H9 (cell line): Measurements from ENCODE around the gene KLF6. TPM values are rescaled to one million over a fixed set of nuclear protein-coding genes. Genes with fewer than 3 reads are reported as not detected.
A peak's percentile ranks its signal among the peaks of the same experiment; 100 is the strongest.

Experiments used
- DNase-seq: peaks from one replicate; pipeline ENCODE4 v3.0.0-alpha.2; 2017
- H2AFZ ChIP-seq: one replicate; pipeline ENCODE4 v1.6.1; 2013; ENCODE audit warnings: mild to moderate bottlenecking, low read length, control low read depth, moderate library complexity
- H2AK5ac ChIP-seq: 2 replicates; pipeline ENCODE4 v1.6.1; 2013; ENCODE audit warnings: low read length, control low read depth, mixed read lengths; ENCODE audit not compliant: insufficient read length
- H2BK120ac ChIP-seq: one replicate; pipeline ENCODE4 v1.6.1; 2013; ENCODE audit warnings: low read depth, mild to moderate bottlenecking, low read length, control low read depth, inconsistent platforms; ENCODE audit not compliant: poor library complexity, severe bottlenecking
- H2BK12ac ChIP-seq: 2 replicates; pipeline ENCODE4 v1.6.1; 2013; ENCODE audit warnings: low read length, control low read depth, mixed read lengths, low read depth; ENCODE audit not compliant: insufficient read length
- H2BK15ac ChIP-seq: 2 replicates; pipeline ENCODE4 v1.6.1; 2013; ENCODE audit warnings: low read depth, low read length, control low read depth
- H2BK20ac ChIP-seq: one replicate; pipeline ENCODE4 v1.6.1; 2013; ENCODE audit warnings: low read depth, mild to moderate bottlenecking, low read length, control low read depth, inconsistent platforms; ENCODE audit not compliant: poor library complexity, severe bottlenecking
- H2BK5ac ChIP-seq: 2 replicates; pipeline ENCODE4 v1.6.1; 2013; ENCODE audit warnings: low read length, control low read depth, mixed read lengths; ENCODE audit not compliant: insufficient read length
- H3K14ac ChIP-seq: 2 replicates; pipeline ENCODE4 v1.6.1; 2013; ENCODE audit warnings: low read length, control low read depth; ENCODE audit not compliant: insufficient read depth
- H3K18ac ChIP-seq: 2 replicates; pipeline ENCODE4 v1.6.1; 2013; ENCODE audit warnings: low read depth, mild to moderate bottlenecking, mixed read lengths, low read length, control low read depth; ENCODE audit not compliant: insufficient read length
- H3K23ac ChIP-seq: 2 replicates; pipeline ENCODE4 v1.6.1; 2013; ENCODE audit warnings: low read length, control low read depth, mixed read lengths, low read depth; ENCODE audit not compliant: insufficient read length
- H3K23me2 ChIP-seq: 2 replicates; pipeline ENCODE4 v1.6.1; 2013; ENCODE audit warnings: low read depth, mild to moderate bottlenecking, mixed read lengths, low read length, control low read depth; ENCODE audit not compliant: insufficient read length, poor library complexity, severe bottlenecking
- H3K27ac ChIP-seq: 2 replicates; pipeline ENCODE4 v1.5.1; 2013; ENCODE audit warnings: low read length, control low read depth, mixed read lengths, low read depth; ENCODE audit not compliant: insufficient read length
- H3K27me3 ChIP-seq: 2 replicates; pipeline ENCODE4 v1.6.1; 2013; ENCODE audit warnings: low read length, control low read depth, inconsistent platforms; ENCODE audit not compliant: insufficient read depth
- H3K4ac ChIP-seq: 2 replicates; pipeline ENCODE4 v1.6.1; 2013; ENCODE audit warnings: low read depth, mild to moderate bottlenecking, control low read depth, inconsistent platforms, low read length, moderate library complexity
- H3K4me1 ChIP-seq: 2 replicates; pipeline ENCODE4 v1.6.1; 2013; ENCODE audit warnings: low read length, control low read depth, inconsistent platforms; ENCODE audit not compliant: insufficient read depth
- H3K4me2 ChIP-seq: 2 replicates; pipeline ENCODE4 v1.6.1; 2013; ENCODE audit warnings: low read length, control low read depth, mixed read lengths; ENCODE audit not compliant: insufficient read length, insufficient read depth
- H3K56ac ChIP-seq: 2 replicates; pipeline ENCODE4 v1.6.1; 2013; ENCODE audit warnings: low read depth, mild to moderate bottlenecking, mixed read lengths, low read length, control low read depth; ENCODE audit not compliant: insufficient read length
- H3K79me1 ChIP-seq: 2 replicates; pipeline ENCODE4 v1.6.1; 2013; ENCODE audit warnings: low read depth, mild to moderate bottlenecking, moderate library complexity, low read length, control low read depth, inconsistent platforms; ENCODE audit not compliant: insufficient read depth, poor library complexity, severe bottlenecking
- H3K79me2 ChIP-seq: 2 replicates; pipeline ENCODE4 v1.6.1; 2013; ENCODE audit warnings: low read length, control low read depth, inconsistent platforms; ENCODE audit not compliant: insufficient read depth
- H3K9ac ChIP-seq: 2 replicates; pipeline ENCODE4 v1.6.1; 2013; ENCODE audit warnings: low read length, control low read depth, mixed read lengths; ENCODE audit not compliant: insufficient read length; ENCODE audit errors: extremely low read depth
- H3K9me3 ChIP-seq: one replicate; pipeline ENCODE4 v1.6.1; 2013; ENCODE audit warnings: low read depth, low read length, inconsistent platforms; ENCODE audit not compliant: control insufficient read depth
- H3T11ph ChIP-seq: one replicate; pipeline ENCODE4 v1.6.1; 2013; ENCODE audit warnings: mild to moderate bottlenecking, low read length, control low read depth, inconsistent platforms
- H4K20me1 ChIP-seq: one replicate; pipeline ENCODE4 v1.6.1; 2013; ENCODE audit not compliant: control insufficient read depth, insufficient read length, insufficient read depth
- H4K5ac ChIP-seq: 2 replicates; pipeline ENCODE4 v1.6.1; 2013; ENCODE audit warnings: low read depth, mild to moderate bottlenecking, mixed read lengths, low read length, control low read depth; ENCODE audit not compliant: insufficient read length
- H4K8ac ChIP-seq: replicated peaks from 2 replicates; pipeline ENCODE4 v1.6.1; 2013; ENCODE audit warnings: low read length, control low read depth, mixed read lengths, low read depth; ENCODE audit not compliant: insufficient read length
- H4K91ac ChIP-seq: 2 replicates; pipeline ENCODE4 v1.6.1; 2013; ENCODE audit warnings: low read depth, mild to moderate bottlenecking, moderate library complexity, mixed read lengths, low read length, control low read depth; ENCODE audit not compliant: insufficient read length
- H3K27ac Mint-ChIP-seq, 3 experiments: 2 replicates in 2 of 3; 3 replicates in 1 of 3; pipeline ENCODE4 v1.8.0; 2020 to 2021; ENCODE audit warnings: mixed read lengths in 3 of 3, mild to moderate bottlenecking in 1 of 3, moderate library complexity in 1 of 3
- H3K27me3 Mint-ChIP-seq: 2 replicates; pipeline ENCODE4 v1.8.0; 2021; ENCODE audit warnings: low read depth, mild to moderate bottlenecking, moderate library complexity, mixed read lengths
- H3K36me3 Mint-ChIP-seq, 3 experiments: 2 replicates in 2 of 3; 3 replicates in 1 of 3; pipeline ENCODE4 v1.8.0; 2020 to 2021; ENCODE audit warnings: low read depth in 3 of 3, mixed read lengths in 3 of 3; ENCODE audit not compliant: insufficient read depth in 1 of 3
- H3K4me1 Mint-ChIP-seq, 2 experiments: 2 replicates each; pipeline ENCODE4 v1.8.0; 2020; ENCODE audit warnings: mixed read lengths in 2 of 2
- H3K4me3 Mint-ChIP-seq, 2 experiments: 2 replicates in 1 of 2; 3 replicates in 1 of 2; pipeline ENCODE4 v1.8.0; 2020 to 2021; ENCODE audit warnings: mild to moderate bottlenecking in 2 of 2, mixed read lengths in 2 of 2, moderate library complexity in 1 of 2
- H3K9me3 Mint-ChIP-seq, 2 experiments: 2 replicates in 1 of 2; 3 replicates in 1 of 2; pipeline ENCODE4 v1.8.0; 2020; ENCODE audit warnings: mild to moderate bottlenecking in 2 of 2, mixed read lengths in 2 of 2, moderate library complexity in 1 of 2
- CTCF ChIP-seq: fragments of 200-600 bp; sonication (generic); conservative IDR thresholded peaks from 3 replicates; pipeline ENCODE4 v1.8.0; 2021; ENCODE audit warnings: antibody characterized with exemption, mild to moderate bottlenecking
- WGBS: extraction: QIAGEN DNeasy Blood & Tissue Kit; methylation state at CpG from one replicate; pipeline ENCODE4 v1.1.7; 2013; ENCODE audit warnings: missing lambda C conversion rate, low lambda C conversion rate, mixed read lengths; ENCODE audit not compliant: insufficient read length; ENCODE audit errors: extremely low coverage; 5-methylcytosine and 5-hydroxymethylcytosine counted together
- total RNA-seq: library from RNA; stranded (reverse); gene quantifications from 2 replicates; pipeline ENCODE4 v1.2.1, GENCODE V29; 2021

KLF6 gene
- total RNA-seq, 1 experiment from 2014 or later = 19.3 TPM

GRCh38 chr10:3780771-3781467, 4.1 kb downstream of the KLF6 start:
- Mint-ChIP-seq H3K9me3 (peaks cover 0 to 5% of the 10 kb centered on the region in 2 experiments; a peak in 3 of 5 replicates), H3K27ac (no peak overlapping the region), H3K36me3 (peaks cover 58 to 73% (median 68%) of the 10 kb centered on the region in 3 experiments), H3K27me3 (no peaks in the 10 kb centered on the region; the same call in 1 of the 2 replicates), H3K4me1 (peaks cover 35 to 43% of the 10 kb centered on the region in 2 experiments), H3K4me3 (peak overlapping the region in 1 of 2 experiments; percentile 17; a peak in 1 of 5 replicates)
- TF ChIP-seq CTCF = no peak
- Histone ChIP-seq H3K4ac (no peak overlapping the region), H3K79me2 (peaks cover 29% of the 10 kb centered on the region; the same call in 1 of the 2 replicates), H2BK12ac (no peak overlapping the region), H3T11ph (no peak overlapping the region), H3K18ac (no peak overlapping the region), H3K23ac (no peak overlapping the region), H3K79me1 (peaks cover 7% of the 10 kb centered on the region), H4K8ac (no peak overlapping the region), H2BK15ac (no peak overlapping the region), H3K4me2 (no peak overlapping the region), H3K9me3 (no peaks in the 10 kb centered on the region), H2BK20ac (no peak overlapping the region), H4K20me1 (peaks cover 3% of the 10 kb centered on the region), H4K91ac (no peak overlapping the region), H2AK5ac (no peak overlapping the region), H2AFZ (no peak overlapping the region), H3K14ac (no peak overlapping the region), H2BK5ac (no peak overlapping the region), H3K9ac (no peak overlapping the region), H2BK120ac (no peak overlapping the region), H3K4me1 (peaks cover 7% of the 10 kb centered on the region; the same call in 1 of the 2 replicates), H3K56ac (no peak overlapping the region), H3K27me3 (no peaks in the 10 kb centered on the region), H3K27ac (no peak overlapping the region), H4K5ac (no peak overlapping the region), H3K23me2 (peaks cover 21% of the 10 kb centered on the region)
- no CpG with 5 or more reads among the region's 16 CpGs for WGBS
- DNase-seq = peak; percentile 11
